Mesendoderm (in vitro differentiated cells): ENCODE results near the gene TNIK.

ENCODE experiments used
- DNase-seq: peaks from one replicate; pipeline ENCODE4 v3.0.0; 2013
- H2AK5ac ChIP-seq: 2 replicates; pipeline ENCODE4 v1.6.1; 2013; ENCODE audit warnings: low read length, inconsistent platforms
- H2BK120ac ChIP-seq: 2 replicates; pipeline ENCODE4 v1.6.1; 2013; ENCODE audit warnings: low read depth, mild to moderate bottlenecking, low read length, moderate library complexity, mixed read lengths
- H2BK15ac ChIP-seq: replicated peaks from 2 replicates; pipeline ENCODE4 v1.6.1; 2013; ENCODE audit warnings: low read depth, mild to moderate bottlenecking, moderate library complexity
- H2BK5ac ChIP-seq: 2 replicates; pipeline ENCODE4 v1.6.1; 2013; ENCODE audit warnings: low read length, inconsistent platforms
- H3K18ac ChIP-seq: 2 replicates; pipeline ENCODE4 v1.6.1; 2013; ENCODE audit warnings: mild to moderate bottlenecking, low read length, mixed read lengths
- H3K23ac ChIP-seq: one replicate; pipeline ENCODE4 v1.6.1; 2013; ENCODE audit warnings: low read length
- H3K27ac ChIP-seq: 2 replicates; pipeline ENCODE4 v1.5.1; 2013; ENCODE audit warnings: low read depth, mild to moderate bottlenecking, inconsistent platforms, low read length, moderate library complexity
- H3K27me3 ChIP-seq: 2 replicates; pipeline ENCODE4 v1.6.1; 2013; ENCODE audit warnings: low read length, control low read depth, mild to moderate bottlenecking, inconsistent platforms; ENCODE audit not compliant: insufficient read depth, poor library complexity
- H3K36me3 ChIP-seq: 2 replicates; pipeline ENCODE4 v1.6.1; 2013; ENCODE audit warnings: low read length, inconsistent platforms; ENCODE audit not compliant: control insufficient read depth, insufficient read depth
- H3K4ac ChIP-seq: one replicate; pipeline ENCODE4 v1.6.1; 2013; ENCODE audit warnings: low read depth, mild to moderate bottlenecking, low read length, moderate library complexity
- H3K4me1 ChIP-seq: 2 replicates; pipeline ENCODE4 v1.6.1; 2013; ENCODE audit warnings: low read depth, low read length, inconsistent platforms; ENCODE audit not compliant: control insufficient read depth
- H3K4me2 ChIP-seq: 2 replicates; pipeline ENCODE4 v1.6.1; 2013; ENCODE audit warnings: low read length
- H3K4me3 ChIP-seq: 2 replicates; pipeline ENCODE4 v1.5.1; 2013; ENCODE audit warnings: mild to moderate bottlenecking, low read length
- H3K56ac ChIP-seq: one replicate; pipeline ENCODE4 v1.6.1; 2013; ENCODE audit warnings: low read length
- H3K79me1 ChIP-seq: 2 replicates; pipeline ENCODE4 v1.6.1; 2013; ENCODE audit warnings: low read length, inconsistent platforms
- H3K79me2 ChIP-seq: 2 replicates; pipeline ENCODE4 v1.6.1; 2013; ENCODE audit warnings: mild to moderate bottlenecking, low read length; ENCODE audit not compliant: control insufficient read depth, insufficient read depth
- H3K9ac ChIP-seq: 2 replicates; pipeline ENCODE4 v1.6.1; 2013; ENCODE audit warnings: low read length, inconsistent platforms
- H4K5ac ChIP-seq: one replicate; pipeline ENCODE4 v1.6.1; 2013; ENCODE audit warnings: low read length
- H4K8ac ChIP-seq: one replicate; pipeline ENCODE4 v1.6.1; 2013; ENCODE audit warnings: low read depth, mild to moderate bottlenecking, control low read depth, low read length, moderate library complexity
- WGBS: extraction: QIAGEN DNeasy Blood & Tissue Kit; methylation state at CpG from one replicate; pipeline ENCODE4 v1.1.7; 2013; ENCODE audit warnings: low lambda C conversion rate, missing lambda C conversion rate; ENCODE audit not compliant: insufficient coverage; ENCODE audit errors: extremely low coverage; 5-methylcytosine and 5-hydroxymethylcytosine counted together

Gene TNIK

GRCh38 chr3:171200750-171201088 lies 259.5 kb downstream of the TNIK start:
- no peak overlapping the region for H3K18ac ChIP-seq
- H3K79me2 ChIP-seq: no peaks in the 10 kb centered on the region
- H4K5ac ChIP-seq: no peak overlapping the region
- H3K27ac ChIP-seq: no peak overlapping the region
- no peak overlapping the region for H3K9ac ChIP-seq
- no peak overlapping the region for H3K4me2 ChIP-seq
- no CpG with 5 or more reads among the region's 2 CpGs for WGBS
- no peak overlapping the region for H4K8ac ChIP-seq
- DNase-seq: peak; percentile 21
- no peaks in the 10 kb centered on the region for H3K79me1 ChIP-seq
- no peak overlapping the region for H3K23ac ChIP-seq
- H3K56ac ChIP-seq: no peak overlapping the region
- H2BK120ac ChIP-seq: no peak overlapping the region
- H3K4me3 ChIP-seq: no peak overlapping the region
- no peak overlapping the region for H2BK15ac ChIP-seq
- H3K36me3 ChIP-seq: no peaks in the 10 kb centered on the region
- H2BK5ac ChIP-seq: no peak overlapping the region
- H3K4me1 ChIP-seq: peaks cover 4% of the 10 kb centered on the region
- no peak overlapping the region for H2AK5ac ChIP-seq
- no peak overlapping the region for H3K4ac ChIP-seq
- H3K27me3 ChIP-seq: no peaks in the 10 kb centered on the region

- no peak overlapping the region for H3K23ac ChIP-seq
- H3K4ac ChIP-seq: no peak overlapping the region
- H3K4me2 ChIP-seq: no peak overlapping the region
- H3K4me1 ChIP-seq: peaks cover 4% of the 10 kb centered on the region
- no peaks in the 10 kb centered on the region for H3K36me3 ChIP-seq
- no peaks in the 10 kb centered on the region for H3K79me2 ChIP-seq
- no peak overlapping the region for H3K4me3 ChIP-seq
- no peaks in the 10 kb centered on the region for H3K79me1 ChIP-seq
- no peak overlapping the region for H2BK5ac ChIP-seq
- no peak overlapping the region for H2BK15ac ChIP-seq
- H3K27ac ChIP-seq: no peak overlapping the region
- no peaks in the 10 kb centered on the region for H3K27me3 ChIP-seq
- no peak overlapping the region for H2BK120ac ChIP-seq
- H4K5ac ChIP-seq: no peak overlapping the region
- H3K18ac ChIP-seq: peak overlapping the region; percentile 56
- peak; percentile 63 for DNase-seq
- no peak overlapping the region for H2AK5ac ChIP-seq
- no peak overlapping the region for H4K8ac ChIP-seq
- H3K56ac ChIP-seq: no peak overlapping the region
- no peak overlapping the region for H3K9ac ChIP-seq
- WGBS: no CpG with 5 or more reads among the region's 3 CpGs
Measured at GRCh38 chr3:171200052-171200749, 260.0 kb downstream of the TNIK start.

DNA sequence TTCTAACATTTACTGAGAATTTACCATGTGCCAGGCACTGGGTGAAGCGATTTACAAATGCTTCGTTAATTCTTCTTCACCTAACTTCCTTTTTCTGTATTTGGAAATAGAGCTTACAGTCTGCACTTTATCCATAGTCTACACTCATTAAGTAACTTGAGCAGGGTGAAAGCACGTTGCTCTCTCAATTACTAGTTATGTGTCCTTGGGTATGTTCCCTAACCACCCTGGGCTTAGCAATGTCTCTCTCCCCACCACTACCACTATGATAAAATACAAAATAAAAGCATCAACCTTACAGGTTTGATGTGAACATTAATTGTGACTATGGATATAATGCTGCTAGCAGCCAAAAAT lies 260.8 kb downstream of the TNIK start:
- Histone ChIP-seq H2BK5ac (no peak overlapping the region), H3K79me1 (no peaks in the 10 kb centered on the region), H3K4me2 (no peak overlapping the region), H3K4me3 (no peak overlapping the region), H3K79me2 (no peaks in the 10 kb centered on the region), H2BK120ac (no peak overlapping the region), H4K5ac (no peak overlapping the region), H3K36me3 (no peaks in the 10 kb centered on the region), H3K27ac (peak overlapping the region; percentile 25), H2AK5ac (no peak overlapping the region), H3K56ac (no peak overlapping the region), H3K18ac (no peak overlapping the region), H3K27me3 (no peaks in the 10 kb centered on the region), H3K4me1 (peaks cover 4% of the 10 kb centered on the region), H4K8ac (no peak overlapping the region), H3K23ac (no peak overlapping the region), H3K4ac (no peak overlapping the region), H3K9ac (no peak overlapping the region), H2BK15ac (no peak overlapping the region)
- no CpG with 5 or more reads among the region's 3 CpGs for WGBS
- DNase-seq: no peak

DNA sequence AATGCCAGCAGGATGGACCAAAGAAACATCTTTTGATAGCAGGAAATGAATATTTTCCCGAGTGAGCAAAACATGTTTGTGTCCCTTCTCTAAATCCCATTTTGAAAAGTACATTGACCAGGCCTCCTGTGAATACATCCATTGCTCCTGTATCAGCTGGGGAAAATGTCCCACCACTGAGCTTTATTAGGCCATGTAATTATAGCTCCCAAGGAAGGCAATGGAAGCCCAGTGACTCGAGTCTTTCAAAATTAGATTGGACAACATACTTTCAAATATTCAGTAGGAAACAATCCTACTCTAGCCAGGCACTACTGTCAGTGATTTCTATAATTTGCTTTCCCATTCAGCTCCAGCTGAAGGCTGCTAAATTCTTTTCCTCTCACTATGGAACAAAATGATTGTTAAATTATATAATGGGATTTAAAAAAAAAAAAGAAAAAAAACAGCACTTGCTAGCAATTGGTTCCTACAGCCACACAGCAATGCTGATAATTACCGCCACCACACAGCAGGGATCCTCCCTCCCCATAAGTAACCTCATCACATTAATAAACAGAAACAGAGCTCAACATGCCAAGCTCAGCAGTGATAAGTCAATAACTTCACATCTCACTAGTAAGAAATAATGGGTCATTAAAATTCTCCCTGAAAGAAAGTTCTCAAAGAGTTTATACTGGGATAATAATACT lies 261.3 kb downstream of the TNIK start:
- Histone ChIP-seq H3K9ac (no peak overlapping the region), H3K56ac (no peak overlapping the region), H3K4me3 (no peak overlapping the region), H4K5ac (no peak overlapping the region), H2BK120ac (no peak overlapping the region), H2BK15ac (peak overlapping the region; percentile 74), H3K23ac (no peak overlapping the region), H2BK5ac (no peak overlapping the region), H3K18ac (peak overlapping the region; percentile 60), H3K79me2 (no peaks in the 10 kb centered on the region), H3K79me1 (no peaks in the 10 kb centered on the region), H3K4me1 (peaks cover 4% of the 10 kb centered on the region), H4K8ac (no peak overlapping the region), H3K27me3 (no peaks in the 10 kb centered on the region), H2AK5ac (no peak overlapping the region), H3K27ac (no peak overlapping the region), H3K36me3 (no peaks in the 10 kb centered on the region), H3K4ac (no peak overlapping the region), H3K4me2 (no peak overlapping the region)
- WGBS: no CpG with 5 or more reads among the region's 3 CpGs
- peak; percentile 53 for DNase-seq

GRCh38 chr3:171195686-171196085 lies 264.5 kb downstream of the TNIK start:
- no peaks in the 10 kb centered on the region for H3K79me2 ChIP-seq
- WGBS: no CpG with 5 or more reads among the region's 1 CpG
- no peak overlapping the region for H2AK5ac ChIP-seq
- no peak overlapping the region for H3K4me3 ChIP-seq
- H3K79me1 ChIP-seq: no peaks in the 10 kb centered on the region
- H3K9ac ChIP-seq: no peak overlapping the region
- no peak overlapping the region for H4K5ac ChIP-seq
- peaks cover 4% of the 10 kb centered on the region for H3K4me1 ChIP-seq
- no peaks in the 10 kb centered on the region for H3K36me3 ChIP-seq
- no peak overlapping the region for H3K56ac ChIP-seq
- no peak for DNase-seq
- H2BK15ac ChIP-seq: no peak overlapping the region
- no peak overlapping the region for H3K23ac ChIP-seq
- H3K27ac ChIP-seq: no peak overlapping the region
- H3K4me2 ChIP-seq: no peak overlapping the region
- H4K8ac ChIP-seq: no peak overlapping the region
- no peak overlapping the region for H2BK120ac ChIP-seq
- H3K4ac ChIP-seq: no peak overlapping the region
- H3K18ac ChIP-seq: no peak overlapping the region
- H3K27me3 ChIP-seq: no peaks in the 10 kb centered on the region
- H2BK5ac ChIP-seq: no peak overlapping the region

GRCh38 chr3:171194965-171195364 lies 265.2 kb downstream of the TNIK start:
- no peaks in the 10 kb centered on the region for H3K79me2 ChIP-seq
- H3K4me1 ChIP-seq: peaks cover 4% of the 10 kb centered on the region
- no peak overlapping the region for H3K27ac ChIP-seq
- H3K23ac ChIP-seq: no peak overlapping the region
- no CpG with 5 or more reads among the region's 1 CpG for WGBS
- no peak overlapping the region for H4K8ac ChIP-seq
- no peaks in the 10 kb centered on the region for H3K27me3 ChIP-seq
- no peaks in the 10 kb centered on the region for H3K79me1 ChIP-seq
- H3K4me2 ChIP-seq: no peak overlapping the region
- H2BK5ac ChIP-seq: no peak overlapping the region
- H3K4ac ChIP-seq: no peak overlapping the region
- H2BK120ac ChIP-seq: no peak overlapping the region
- H3K56ac ChIP-seq: no peak overlapping the region
- H2BK15ac ChIP-seq: no peak overlapping the region
- no peaks in the 10 kb centered on the region for H3K36me3 ChIP-seq
- H3K4me3 ChIP-seq: no peak overlapping the region
- no peak overlapping the region for H2AK5ac ChIP-seq
- H4K5ac ChIP-seq: no peak overlapping the region
- H3K18ac ChIP-seq: no peak overlapping the region
- DNase-seq: no peak
- no peak overlapping the region for H3K9ac ChIP-seq
